Activated naive CD4-positive, alpha-beta T cell (primary cell): Measurements from ENCODE around the gene NIPAL1.

Source experiments
- DNase-seq, 4 experiments: peaks; one replicate each; lab custom pipeline; 2025; lab: John Stamatoyannopoulos, UW

Gene NIPAL1

DNA sequence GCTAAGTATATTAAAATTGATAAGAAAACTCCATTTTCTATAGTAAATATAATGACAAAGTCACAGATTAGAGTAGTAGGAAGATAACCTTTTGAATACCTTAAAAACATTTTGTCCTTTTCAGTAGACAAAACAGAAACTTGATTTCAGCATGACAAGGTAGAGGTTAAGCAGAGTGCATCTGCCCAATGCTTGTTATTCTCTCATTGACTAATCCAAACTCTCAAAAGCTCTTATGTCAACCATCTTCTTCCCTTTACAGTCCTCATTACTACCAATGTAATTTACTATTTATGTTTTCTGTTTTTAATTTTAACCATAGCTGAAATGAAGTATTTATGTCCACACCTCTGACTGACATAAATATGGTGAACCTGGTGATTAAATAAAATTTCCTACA lies 11.1 kb downstream of the NIPAL1 start:
- no peak for DNase-seq

- DNase-seq, result no peak
These were observed 12.1 kb downstream of the NIPAL1 start for GRCh38 chr4:48028696-48029095.

GRCh38 chr4:48030470-48030869 lies 13.9 kb downstream of the NIPAL1 start:
- no peak for DNase-seq

- DNase-seq, result no peak
These were observed 15.4 kb downstream of the NIPAL1 start for GRCh38 chr4:48031802-48032525.

- no peak for DNase-seq
These were observed 16.1 kb downstream of the NIPAL1 start for GRCh38 chr4:48032721-48033120.

GRCh38 chr4:48033412-48033811 lies 16.8 kb downstream of the NIPAL1 start:
- no peak for DNase-seq

- DNase-seq, result peak in 3 of 4 experiments; percentile 1 to 38 (median 25)
These were observed 17.3 kb downstream of the NIPAL1 start for GRCh38 chr4:48033825-48034413.

- no peak for DNase-seq
These were observed 19.4 kb downstream of the NIPAL1 start for GRCh38 chr4:48035952-48036351.

GRCh38 chr4:48037117-48037462 lies 20.5 kb downstream of the NIPAL1 start:
- DNase-seq, result no peak

DNA sequence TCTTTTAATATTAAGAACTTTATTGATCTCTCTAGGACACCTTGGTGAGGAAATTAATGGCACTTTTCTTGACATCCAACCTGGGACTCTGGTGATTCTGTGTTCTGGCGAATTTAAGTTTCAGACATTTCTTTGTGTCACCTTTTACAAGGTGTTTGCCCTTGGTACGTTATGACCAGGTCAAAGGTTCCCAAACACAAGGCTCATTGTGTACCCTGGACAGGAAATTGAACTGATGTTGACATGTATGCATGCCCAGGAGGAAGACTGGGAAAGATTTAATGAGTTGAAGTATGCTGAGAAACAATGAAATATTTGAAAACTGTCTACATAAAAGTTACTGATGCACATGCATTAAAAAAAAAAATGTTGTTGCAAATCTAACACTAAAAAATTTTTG lies 22.1 kb downstream of the NIPAL1 start:
- no peak for DNase-seq

GRCh38 chr4:48039561-48039960 lies 23.0 kb downstream of the NIPAL1 start:
- no peak for DNase-seq

- no peak for DNase-seq
These were observed 25.1 kb downstream of the NIPAL1 start for GRCh38 chr4:48041535-48042137.

DNA sequence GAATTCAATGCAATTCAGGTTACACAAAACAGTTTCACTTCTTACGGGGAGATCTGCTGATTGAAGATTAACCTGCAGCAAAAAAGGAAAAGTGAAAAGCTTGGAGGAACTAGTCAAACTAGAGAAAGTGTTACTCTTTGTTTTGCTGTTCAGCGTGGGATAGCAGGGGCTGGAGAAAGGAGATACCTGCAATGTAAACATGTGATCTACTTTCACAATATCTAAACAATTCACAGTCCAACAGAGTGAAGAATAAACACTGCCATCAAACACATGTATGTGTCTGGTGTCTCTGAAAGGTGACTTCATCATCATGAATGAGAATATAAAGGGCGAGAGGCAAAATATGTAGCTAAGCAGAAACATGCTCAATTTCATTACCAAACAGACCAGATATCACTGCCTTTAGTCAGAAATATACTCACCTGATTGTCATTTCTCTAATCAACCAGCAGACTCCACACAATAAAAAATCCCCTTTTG lies 26.4 kb downstream of the NIPAL1 start:
- DNase-seq, result no peak

DNA sequence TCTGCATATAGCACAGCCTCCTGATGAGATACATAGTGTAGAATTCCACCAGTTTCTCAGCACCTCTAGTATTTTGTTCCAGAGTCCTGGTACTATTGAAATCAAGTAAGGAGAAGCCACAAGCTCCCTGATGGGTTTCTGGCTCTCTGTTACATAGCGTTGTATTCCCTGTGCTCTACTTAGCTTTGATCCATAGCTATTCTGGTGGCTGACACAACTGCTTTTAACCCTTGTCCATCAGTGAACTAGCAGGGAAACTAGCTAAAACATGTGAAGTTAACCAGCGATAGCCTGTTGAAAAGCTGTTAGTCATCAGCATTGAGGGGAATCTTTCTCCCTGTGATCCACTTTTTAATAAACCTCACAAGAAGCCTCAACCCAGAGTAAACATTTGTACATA lies 26.9 kb downstream of the NIPAL1 start:
- DNase-seq, result no peak

- DNase-seq, result no peak
These were observed 27.7 kb downstream of the NIPAL1 start for GRCh38 chr4:48044298-48044697.

GRCh38 chr4:48046059-48046458 lies 29.5 kb downstream of the NIPAL1 start:
- DNase-seq, result no peak

- DNase-seq, result peak in 3 of 4 experiments; percentile 2 to 15 (median 13)
These were observed 30.9 kb downstream of the NIPAL1 start for GRCh38 chr4:48047421-48047844.

GRCh38 chr4:48047896-48048295 lies 31.3 kb downstream of the NIPAL1 start:
- no peak for DNase-seq

DNA sequence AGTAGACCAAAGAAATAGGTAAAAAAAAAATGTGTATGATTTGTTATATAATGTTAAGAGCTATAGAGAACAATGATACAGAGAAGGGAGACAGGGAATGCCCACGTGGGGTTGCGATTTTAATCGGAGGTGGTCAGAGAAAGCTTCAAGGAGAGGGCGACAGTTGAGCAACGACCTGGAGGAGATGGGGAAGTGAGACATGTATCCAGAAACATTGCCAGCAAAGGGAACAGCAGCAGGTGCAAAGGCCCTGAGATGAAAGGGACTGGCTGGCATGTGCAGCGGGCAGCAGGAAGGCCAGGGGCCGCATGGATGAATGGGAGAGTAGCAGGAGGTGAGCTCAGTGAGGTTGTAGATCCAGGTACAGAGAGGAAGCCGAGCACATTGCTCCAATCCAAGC lies 32.9 kb downstream of the NIPAL1 start:
- no peak for DNase-seq

DNA sequence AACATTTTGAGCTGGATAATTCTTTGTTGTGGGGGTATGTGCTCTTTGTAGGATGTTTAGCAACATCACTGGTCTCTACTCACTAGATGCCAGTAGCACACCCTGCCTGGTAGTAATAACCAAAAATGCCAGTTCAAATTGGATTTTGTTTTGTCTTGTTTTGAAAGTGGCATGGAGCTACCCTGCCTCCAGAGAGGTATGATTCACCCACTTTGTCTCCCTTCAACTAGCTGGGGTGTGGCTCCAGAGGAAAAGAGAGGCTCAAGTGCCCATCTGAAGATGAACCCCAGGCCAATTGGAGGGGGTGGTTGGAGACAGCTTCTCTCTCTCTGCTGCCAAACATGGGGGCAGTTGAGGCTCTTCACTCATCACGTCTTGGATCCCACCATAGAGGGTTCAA lies 34.5 kb downstream of the NIPAL1 start:
- DNase-seq, result no peak

GRCh38 chr4:48058617-48059530 lies 42.3 kb downstream of the NIPAL1 start:
- DNase-seq, result no peak

GRCh38 chr4:48064349-48064748 lies 47.8 kb downstream of the NIPAL1 start:
- no peak for DNase-seq
